ENCODE results near the gene BTC. TPM values are rescaled to one million over a fixed set of nuclear protein-coding genes. Genes with fewer than 3 reads are reported as not detected.
"Not testable (repeated sequence)": the region's sequence is repeated elsewhere in the genome, so short reads cannot be mapped to it uniquely, and the experiment has no call there.

Gene BTC
- total RNA-seq, 4 donors from 2014 or later = 40.6 to 83.0 (median 51.5) TPM

- no peaks in the 10 kb centered on the region for H3K36me3 ChIP-seq
- no peak for TF ChIP-seq EP300 (IDR thresholded peaks at IDR 0.05)
- no peak for TF ChIP-seq POLR2A (IDR thresholded peaks at IDR 0.05; ENCODE audit: low read depth)
- TF ChIP-seq POLR2AphosphoS5 (IDR thresholded peaks at IDR 0.05) = no peak
- DNase-seq (ENCODE audit: extremely low spot score) = no peak
- H3K4me1 ChIP-seq = peaks cover 0 to 25% (median 23%) of the 10 kb centered on the region in 4 donors
- no peaks in the 10 kb centered on the region for H3K27me3 ChIP-seq
- H3K27ac ChIP-seq (replicated peaks in 1 of 4) = peak overlapping the region; percentile 56 to 78 (median 64)
- peaks cover 0 to 6% (median 2%) of the 10 kb centered on the region in 4 donors for H3K9me3 ChIP-seq
- H3K4me3 ChIP-seq = no peak overlapping the region
- intact Hi-C loops (cut with DNase I) = no loop called here
- WGBS = 40% methylated on average over 1 of the region's 1 CpG
Observed at GRCh38 chr4:74716436-74716765, 77.9 kb downstream of the BTC start.

DNA sequence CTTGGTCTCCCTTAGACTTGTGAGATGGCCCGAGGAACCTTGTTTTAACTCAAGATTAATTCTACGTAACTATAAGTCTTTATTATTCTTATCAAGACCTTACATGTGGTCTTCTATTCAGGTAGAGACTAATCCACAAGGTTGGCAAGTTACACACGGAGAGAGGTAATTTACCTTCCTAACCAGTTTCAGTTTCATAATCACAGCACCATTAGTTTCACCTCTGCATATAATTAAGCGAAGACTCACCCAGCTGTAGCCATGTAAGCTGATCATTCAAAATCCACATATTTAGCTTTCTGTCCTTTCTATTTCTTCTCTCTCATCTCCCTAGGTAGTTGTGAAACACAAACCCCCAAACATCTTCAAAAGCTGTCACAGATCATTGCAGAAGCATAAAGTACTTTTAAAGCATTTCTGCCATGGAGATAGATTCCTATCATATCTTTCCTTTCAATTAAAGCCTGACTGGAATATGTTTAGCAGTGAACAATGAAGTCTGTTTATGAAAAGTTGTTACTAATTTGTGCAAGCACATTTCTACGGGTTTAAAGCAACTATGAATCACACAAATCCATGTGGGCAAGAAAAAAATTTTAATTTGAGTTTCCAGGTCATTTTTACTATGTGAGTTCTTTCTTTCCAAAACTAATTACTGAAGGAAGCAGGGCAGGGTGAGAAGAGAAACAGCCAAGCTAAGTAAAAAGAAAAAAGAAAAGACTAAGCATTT, 78.5 kb downstream of the BTC start:
- H3K4me1 ChIP-seq = peaks cover 0 to 25% (median 23%) of the 10 kb centered on the region in 4 donors
- DNase-seq (ENCODE audit: extremely low spot score) = no peak
- H3K36me3 ChIP-seq = no peaks in the 10 kb centered on the region
- H3K4me3 ChIP-seq = peak overlapping the region in 2 of 4 donors; percentile 4 to 25
- TF ChIP-seq POLR2A (IDR thresholded peaks at IDR 0.05; ENCODE audit: low read depth) = no peak
- TF ChIP-seq POLR2AphosphoS5 (IDR thresholded peaks at IDR 0.05) = no peak
- TF ChIP-seq CTCF (IDR thresholded peaks at IDR 0.05) = no peak
- no peak for TF ChIP-seq EP300 (IDR thresholded peaks at IDR 0.05)
- peak overlapping the region; percentile 56 to 78 (median 64) for H3K27ac ChIP-seq (replicated peaks in 1 of 4)
- H3K9me3 ChIP-seq = peaks cover 0 to 6% (median 2%) of the 10 kb centered on the region in 4 donors
- WGBS = 55% methylated on average over 5 of the region's 5 CpGs
- no peaks in the 10 kb centered on the region for H3K27me3 ChIP-seq
- intact Hi-C loops (cut with DNase I) = no loop called here

- DNase-seq (ENCODE audit: extremely low spot score) = no peak
- peaks cover 0 to 6% (median 2%) of the 10 kb centered on the region in 4 donors for H3K9me3 ChIP-seq
- H3K27ac ChIP-seq (replicated peaks in 1 of 4) = peak overlapping the region; percentile 56 to 78 (median 64)
- no peaks in the 10 kb centered on the region for H3K27me3 ChIP-seq
- no peaks in the 10 kb centered on the region for H3K36me3 ChIP-seq
- intact Hi-C loops (cut with DNase I) = no loop called here
- no peak overlapping the region for H3K4me3 ChIP-seq
- no peak for TF ChIP-seq POLR2AphosphoS5 (IDR thresholded peaks at IDR 0.05)
- no peak for TF ChIP-seq CTCF (IDR thresholded peaks at IDR 0.05)
- TF ChIP-seq POLR2A (IDR thresholded peaks at IDR 0.05; ENCODE audit: low read depth) = no peak
- TF ChIP-seq EP300 (IDR thresholded peaks at IDR 0.05) = no peak
- H3K4me1 ChIP-seq = peaks cover 0 to 25% (median 23%) of the 10 kb centered on the region in 4 donors
- WGBS = 39% methylated on average over 1 of the region's 1 CpG
Observed at GRCh38 chr4:74714611-74715130, 79.7 kb downstream of the BTC start.

DNA sequence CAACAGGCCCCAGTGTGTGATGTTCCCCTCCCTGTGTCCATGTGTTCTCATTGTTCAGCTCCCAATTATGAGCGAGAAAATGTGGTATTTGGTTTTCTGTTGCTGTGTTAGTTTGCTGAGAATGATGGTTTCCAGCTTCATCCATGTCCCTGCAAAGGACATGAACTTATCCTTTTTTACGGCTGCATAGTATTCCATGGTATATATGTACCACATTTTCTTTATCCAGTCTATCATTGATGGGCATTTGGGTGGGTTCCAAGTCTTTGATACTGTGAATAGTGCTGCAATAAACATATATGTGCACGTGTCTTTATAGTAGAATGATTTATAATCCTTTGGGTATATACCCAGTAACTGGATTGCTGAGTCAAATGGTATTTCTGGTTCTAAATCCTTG, 86.2 kb downstream of the BTC start:
- H3K4me3 ChIP-seq; H3K36me3 ChIP-seq; H3K4me1 ChIP-seq; H3K9me3 ChIP-seq; H3K27ac ChIP-seq (replicated peaks in 1 of 4); intact Hi-C loops (cut with DNase I); H3K27me3 ChIP-seq; DNase-seq (ENCODE audit: extremely low spot score): not testable (repeated sequence)
- WGBS = 84% methylated on average over 3 of the region's 3 CpGs

Other genes starting within 250 kb of the BTC start
- 10 to 100 TPM; 12.9 to 25.7 (median 24.1) TPM for gene PARM1, start 138.6 kb upstream of the BTC start, total RNA-seq